GM21619 (cell line): ENCODE data around the gene HOXB3.

Experiments
- ATAC-seq: cut with Tn5 transposase; IDR thresholded peaks from one replicate; pipeline ENCODE4 v1.9.1; 2021; ENCODE audit not compliant: unreplicated experiment

Gene HOXB3

DNA sequence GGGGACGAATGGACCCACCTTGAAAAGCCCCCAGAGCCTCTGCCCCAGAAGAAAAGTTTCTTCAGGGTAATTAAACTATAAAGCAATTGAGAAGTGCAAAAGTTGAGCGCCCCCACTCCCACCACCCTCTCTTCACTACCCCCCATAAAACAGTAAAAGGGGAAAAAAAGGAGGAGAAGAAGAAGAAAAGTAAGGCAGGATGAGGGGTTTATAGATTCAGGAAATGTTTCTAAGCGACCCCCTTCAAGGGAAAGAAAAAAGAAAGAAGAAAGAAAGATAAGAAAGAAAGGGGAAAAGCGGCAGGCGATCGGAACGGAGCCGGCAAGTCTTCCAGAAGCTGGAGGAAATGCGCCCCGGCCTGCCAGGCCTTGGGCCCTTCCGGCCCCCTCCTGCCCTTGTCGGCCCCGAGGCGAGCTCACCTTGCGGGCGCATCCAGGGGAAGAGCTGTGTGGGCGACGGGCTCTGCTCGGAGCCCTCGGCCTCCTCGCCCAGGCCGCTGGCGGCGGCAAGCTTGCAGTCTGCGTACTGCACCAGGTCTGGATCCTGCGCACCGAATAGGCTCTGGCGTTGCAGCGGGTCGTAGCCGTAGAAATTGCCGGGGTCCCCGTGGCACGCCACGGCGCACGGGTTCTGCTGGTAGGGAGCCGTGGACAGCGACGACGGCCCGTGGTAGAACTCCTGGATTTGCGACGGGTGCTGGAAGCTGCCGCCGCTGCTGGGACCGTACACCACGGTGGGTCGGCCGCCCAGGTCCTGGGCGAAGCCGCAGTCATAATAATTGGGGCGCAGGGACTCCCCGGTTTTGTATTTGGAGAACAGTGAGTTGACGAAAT lies 24.0 kb upstream of the HOXB3 start:
- ATAC-seq, result no peak

DNA sequence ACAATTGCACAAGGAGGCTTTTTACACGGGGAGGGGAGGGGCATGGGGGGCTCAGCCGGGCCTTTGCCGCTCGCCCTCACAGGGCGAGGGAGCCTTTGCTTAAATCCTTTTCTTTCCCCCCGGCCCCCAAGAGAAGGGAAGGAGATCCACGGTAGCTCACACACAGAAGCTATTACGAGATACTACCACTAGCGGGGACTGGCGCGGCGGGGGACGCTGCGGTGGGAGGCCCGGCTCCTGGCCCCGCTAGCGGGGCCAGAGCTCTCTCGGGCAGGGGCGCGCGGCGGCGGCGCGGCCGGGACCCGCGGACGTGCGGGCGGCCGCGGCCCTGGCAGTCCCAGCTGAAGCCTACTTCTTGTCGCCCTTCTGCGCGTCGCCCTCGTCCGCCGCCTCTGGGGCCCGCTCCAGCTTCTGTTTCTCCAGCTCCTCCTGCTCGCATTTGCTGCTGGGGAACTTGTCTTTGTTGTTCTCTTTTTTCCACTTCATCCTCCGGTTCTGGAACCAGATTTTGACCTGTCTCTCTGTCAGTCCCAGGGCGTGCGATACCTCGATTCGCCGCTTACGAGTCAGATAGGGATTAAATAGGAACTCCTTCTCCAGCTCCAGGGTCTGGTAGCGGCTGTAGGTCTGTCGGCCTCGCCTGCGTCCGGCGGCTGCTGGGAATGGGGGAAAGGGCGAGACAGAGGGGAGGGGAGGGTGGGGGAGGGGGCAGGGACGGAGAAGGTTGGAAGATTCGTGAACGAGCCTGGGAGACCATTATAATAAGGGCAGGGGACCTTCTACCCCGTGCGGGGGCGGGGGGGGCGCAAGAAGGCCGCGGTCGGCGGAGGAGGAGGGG lies 23.0 kb upstream of the HOXB3 start:
- ATAC-seq, result no peak

DNA sequence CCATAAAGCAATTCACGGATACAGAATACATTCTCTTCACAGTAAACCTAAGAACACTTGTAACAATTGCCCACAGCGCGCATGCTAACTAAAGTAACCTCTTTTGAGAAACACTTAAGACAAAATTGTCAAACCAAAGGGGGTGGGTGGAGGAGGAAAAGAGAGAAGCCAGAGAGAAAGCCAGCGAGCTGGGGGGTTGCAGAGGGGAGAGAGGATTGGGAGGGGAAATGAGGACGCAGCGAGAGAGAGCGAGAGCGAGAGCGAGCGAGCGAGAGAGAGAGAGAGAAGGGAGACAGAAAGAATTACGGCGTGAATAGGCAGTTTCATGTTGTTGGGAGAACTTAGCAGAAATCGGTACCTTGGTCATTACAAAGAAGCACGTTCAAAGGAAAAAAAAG lies 22.4 kb upstream of the HOXB3 start:
- no peak for ATAC-seq

DNA sequence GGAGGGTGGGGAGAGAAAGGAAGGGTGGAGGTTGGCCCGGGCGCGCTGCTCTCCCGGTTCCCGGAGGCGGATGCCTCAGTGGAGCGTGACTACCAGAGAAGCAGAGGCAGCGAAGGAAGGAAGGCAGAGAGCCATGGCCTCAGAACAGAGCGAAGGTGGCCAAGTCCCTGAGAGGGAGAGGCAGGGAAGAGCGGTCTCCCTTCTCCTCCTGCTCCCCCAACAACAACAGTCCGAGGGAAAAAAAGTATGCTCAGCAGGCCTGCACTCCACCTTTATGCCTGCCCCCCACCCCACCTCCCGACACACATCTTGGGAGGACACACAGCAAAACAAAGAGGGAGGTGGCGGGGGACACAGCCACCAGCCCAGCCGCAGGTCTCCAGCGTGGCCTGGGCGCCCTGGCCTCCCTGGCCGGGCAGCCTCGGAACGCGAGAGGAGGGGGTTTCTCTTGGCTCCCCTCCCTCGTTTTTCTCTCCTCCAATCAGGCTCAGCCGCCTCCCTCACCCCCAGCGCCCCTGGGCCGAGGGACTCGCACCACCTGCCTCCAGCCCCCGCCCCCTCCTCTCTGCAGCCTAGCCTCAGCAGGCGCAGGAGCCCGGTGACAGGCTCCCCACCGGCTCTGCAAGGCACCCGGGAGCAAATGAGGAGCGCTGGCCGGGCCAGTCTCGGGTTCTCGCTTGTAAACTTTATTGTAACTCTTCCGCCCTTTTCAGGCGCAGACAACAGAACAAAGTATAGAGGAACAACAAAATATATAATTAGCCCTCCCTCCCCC lies 21.8 kb upstream of the HOXB3 start:
- ATAC-seq, result no peak

DNA sequence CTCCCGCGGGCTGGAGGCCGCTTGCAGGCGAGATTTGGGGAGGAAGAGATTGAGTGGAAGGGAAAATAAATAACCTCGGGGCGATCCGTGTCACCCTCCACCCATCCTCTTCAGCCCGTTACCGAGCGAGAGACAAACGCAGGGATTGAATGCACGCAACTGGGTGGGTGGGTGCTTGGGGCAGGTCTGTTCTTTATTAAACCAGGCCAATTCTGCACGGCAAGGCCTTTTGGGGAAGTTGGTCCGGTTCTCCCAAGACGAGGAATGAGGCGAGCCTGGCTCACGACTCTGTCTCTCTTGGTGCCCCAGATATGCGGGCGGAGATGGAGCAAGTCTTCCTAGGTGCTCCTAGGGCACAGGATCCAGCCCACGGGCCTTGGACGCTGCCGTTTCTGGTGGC lies 21.2 kb upstream of the HOXB3 start:
- no peak for ATAC-seq

DNA sequence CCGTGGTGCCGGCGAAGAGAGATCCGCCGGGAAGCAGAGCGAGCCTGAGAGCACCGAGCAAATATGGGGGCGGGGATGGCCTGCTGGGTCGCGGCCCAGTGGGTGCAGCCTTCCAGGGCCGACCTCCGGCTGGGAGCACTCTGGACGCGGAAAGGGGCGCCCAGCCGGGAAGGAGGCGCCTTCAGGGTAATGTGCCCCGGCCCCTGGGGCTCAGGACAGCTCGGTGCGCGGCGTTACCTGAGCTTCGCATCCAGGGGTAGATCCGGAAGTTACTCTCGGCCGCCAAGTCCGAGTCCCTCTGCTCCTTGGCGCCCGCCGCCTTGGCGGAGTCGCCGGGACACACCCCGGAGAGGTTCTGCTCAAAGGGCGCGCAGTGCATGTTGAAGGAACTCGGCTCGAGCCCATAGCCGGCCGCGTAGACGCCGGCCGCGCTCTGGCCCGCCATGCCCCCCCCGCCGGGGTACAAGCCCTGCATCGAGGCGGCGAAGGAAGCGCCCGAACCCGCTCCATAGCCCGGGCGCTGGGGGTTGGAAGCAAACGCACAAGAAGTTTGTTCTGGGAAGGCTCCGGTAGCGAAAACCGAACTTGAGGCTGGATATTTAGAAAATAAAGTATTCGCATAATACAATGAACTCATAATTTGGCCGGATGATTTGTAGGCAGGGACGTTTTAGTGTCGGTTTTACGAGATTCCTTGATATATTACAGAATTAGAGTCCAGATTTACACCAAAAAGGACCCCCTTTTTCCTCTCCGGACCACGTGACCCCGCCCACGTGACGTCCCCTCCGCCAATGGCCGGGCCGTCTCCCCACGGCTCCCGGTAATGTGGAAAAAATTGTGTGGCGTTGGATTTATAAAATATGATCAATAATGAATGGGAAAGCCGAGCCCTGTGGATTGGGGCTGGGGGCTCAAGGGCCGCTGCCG lies 20.5 kb upstream of the HOXB3 start, which contains the start of gene HOXB7:
Gene HOXB7 (minus strand): TSS at position 736 of the 930 bp plus-strand sequence. CDS start 99 bp downstream, at position 637.
- no peak for ATAC-seq

DNA sequence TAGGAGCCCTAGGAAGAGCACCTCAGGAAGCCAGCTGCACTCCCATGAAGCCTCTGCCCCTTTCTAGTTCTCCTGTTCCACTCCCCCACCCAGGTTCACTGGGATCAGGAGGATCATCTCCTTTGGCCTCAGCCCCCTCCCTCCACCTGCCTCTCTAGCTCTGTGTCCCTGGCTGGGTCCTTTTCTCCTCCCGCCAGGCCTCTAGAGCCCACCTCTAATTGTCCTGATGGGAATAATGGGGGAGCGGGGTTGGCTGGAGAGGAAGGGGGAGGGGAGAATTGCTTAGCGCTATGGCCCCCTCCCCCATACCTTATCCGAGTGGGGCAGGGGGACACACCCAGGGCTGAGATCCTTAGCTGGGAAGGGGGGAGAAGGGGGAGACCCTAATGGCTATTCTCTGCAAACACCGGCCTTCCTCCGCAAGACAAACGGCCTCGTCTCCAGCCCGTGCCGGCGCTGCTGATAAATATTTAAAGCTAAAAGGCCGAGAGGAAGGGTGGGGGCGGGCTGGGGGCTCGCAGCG lies 19.8 kb upstream of the HOXB3 start:
- no peak for ATAC-seq

DNA sequence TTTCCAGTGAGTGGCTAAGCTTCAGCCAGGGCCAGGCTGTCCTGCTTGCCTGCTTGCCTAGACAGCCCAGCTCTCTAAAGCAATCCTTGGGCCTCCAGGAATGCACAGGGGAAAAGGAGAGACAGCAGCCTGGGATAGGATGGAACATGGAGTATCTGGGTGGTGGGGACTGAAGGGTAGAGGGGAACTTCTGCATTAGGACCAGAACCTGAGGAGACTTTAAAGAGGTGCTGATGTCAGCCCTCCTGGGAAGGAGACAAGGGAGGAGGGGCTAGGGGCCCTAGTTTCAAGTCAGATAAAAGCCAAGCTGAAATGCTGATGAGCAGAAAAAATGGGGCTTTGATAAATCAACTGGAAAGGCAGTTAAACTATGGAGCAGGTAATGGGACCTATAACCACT lies 19.0 kb upstream of the HOXB3 start:
- ATAC-seq, result no peak

DNA sequence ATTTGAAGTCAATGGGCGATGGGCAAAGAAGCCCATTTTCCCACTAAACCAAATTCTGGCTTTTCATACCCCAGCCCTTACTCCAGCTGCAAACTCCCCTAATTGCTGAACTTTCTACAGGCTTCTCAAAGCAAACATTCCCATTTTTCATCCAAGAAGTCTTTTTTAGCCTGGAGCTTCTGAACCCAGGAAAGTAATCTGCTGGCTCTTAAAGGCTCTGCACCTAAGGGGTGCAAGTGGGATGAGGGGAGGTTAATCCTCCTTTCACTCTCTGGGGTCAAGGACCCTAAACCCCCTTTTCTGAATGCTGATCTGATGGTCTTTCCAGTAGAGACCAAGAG lies 18.4 kb upstream of the HOXB3 start:
- ATAC-seq, result no peak

DNA sequence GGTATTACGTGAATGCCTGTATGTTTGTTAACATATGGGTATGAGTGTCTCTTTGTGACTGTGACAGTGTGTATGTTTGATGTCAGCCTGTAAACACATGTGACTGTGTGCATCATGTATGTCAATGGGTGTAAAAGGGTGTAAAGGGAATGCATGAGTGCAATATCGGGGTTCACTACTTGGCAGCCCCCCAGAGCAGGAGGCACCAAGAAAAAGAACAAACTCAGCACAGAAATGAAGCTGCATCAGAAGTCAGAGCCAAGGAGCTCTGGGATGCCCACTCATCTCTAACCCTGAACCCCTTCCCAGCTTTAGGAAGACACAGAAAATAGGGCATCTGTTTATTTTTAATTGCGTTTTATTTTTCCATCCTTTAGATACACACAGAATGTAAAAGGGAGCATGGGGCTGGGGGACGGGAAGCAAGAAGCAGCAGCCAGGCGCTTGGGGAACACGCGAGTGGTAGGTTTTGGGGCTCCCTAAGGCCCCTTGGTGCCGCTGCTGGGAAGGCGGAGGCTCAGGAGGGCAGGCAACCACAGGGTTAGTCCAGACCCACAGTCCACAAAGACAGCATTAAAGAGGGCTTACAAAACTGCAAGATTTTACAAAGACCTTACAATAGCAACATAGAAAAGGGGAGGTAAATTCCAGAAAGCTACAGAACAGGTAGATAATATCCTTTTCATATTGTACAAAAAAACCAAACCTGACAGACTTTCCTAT lies 17.0 kb upstream of the HOXB3 start:
- ATAC-seq, result no peak

DNA sequence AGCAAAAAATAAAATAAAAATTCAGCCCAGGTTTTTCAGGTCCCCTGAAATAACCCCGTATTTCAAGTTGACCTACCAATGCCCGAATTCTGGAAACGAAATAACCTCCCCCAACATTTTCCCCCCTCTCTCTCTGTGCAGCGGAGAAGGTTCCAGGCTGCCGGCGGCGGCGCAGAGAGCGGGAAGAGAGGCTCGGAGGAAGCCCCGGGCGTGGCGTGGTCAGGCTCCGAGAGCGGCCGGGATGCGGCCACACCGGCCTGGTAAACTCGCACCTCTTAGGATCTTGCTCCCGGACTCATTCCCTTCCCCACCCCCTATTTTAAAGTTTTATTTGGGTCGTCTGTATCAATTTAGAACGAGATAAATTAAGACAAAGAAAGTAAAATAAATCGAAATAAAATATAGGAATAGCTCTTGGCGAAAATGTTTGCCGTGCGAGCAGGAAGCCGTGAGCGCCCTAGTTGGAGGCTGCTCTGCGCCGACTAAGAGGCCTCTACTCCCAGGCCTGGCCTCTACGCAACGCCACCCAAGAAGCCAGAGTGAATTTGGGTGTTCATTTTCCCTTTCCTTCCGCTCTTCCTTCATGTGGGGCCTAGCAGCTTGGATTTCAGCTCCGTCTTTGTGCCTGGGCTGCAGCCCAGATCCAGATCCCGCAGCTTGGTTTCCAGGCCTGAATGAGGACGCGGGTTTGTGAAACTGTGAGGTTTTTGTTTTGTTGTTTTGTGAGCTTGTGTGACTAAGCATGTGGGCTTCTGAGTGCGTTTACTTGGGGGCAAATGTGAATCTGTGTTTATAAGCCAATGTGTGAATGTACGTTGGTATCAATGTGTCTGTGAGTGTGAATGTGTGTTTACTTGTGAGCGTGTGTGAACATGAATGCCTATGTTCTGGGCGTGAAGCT lies 16.2 kb upstream of the HOXB3 start:
- ATAC-seq, result no peak

DNA sequence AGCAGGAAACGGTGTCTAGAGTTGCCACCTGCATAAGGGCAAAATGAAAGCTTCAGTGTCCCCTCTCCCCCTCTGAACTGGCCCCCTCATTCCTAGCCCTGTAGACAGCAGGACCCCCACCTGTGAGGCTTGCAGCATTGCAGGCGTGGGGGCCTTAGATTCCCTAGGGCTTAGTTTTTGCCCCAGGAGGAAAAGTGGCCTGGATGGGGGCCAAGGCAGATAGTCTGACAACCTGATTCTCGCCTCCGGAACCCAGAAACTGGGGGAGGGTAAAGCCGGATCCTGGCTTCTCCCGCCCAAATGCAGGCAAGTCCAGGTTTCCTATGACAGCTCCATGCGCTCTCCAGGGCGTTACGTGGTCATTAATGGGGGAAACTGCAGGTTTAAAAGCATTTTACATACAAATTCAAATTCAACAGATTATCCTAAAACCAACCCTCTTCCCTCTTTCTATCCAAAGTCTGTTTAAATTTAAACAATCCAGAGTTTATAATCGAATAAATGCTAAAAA lies 15.4 kb upstream of the HOXB3 start:
- ATAC-seq, result no peak

DNA sequence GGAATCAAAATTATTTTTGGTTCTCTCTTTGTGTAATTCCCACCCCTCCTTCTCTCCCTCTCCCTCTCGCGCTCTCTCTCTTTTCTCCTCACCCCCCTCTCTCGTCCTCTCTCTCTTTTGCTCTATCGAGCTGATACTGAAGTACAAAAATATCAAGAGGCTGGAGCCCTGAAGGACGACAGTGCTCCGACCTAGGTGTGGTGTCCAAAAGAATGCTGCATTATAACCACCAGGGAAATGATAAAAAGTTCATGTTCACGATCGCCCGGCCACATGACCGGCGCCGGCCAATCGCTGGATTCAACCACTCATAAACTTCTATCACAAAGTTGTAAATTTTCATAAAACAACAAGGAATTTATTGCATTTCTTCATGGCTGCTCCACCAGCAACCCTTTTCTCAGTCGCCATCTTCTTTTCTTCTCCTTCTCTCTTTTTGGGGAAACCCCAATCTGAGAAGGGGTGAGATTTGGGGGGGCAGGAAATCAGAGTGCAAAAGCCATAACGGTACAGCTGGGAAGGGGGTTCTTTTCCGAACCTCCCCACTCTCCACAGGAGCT lies 14.8 kb upstream of the HOXB3 start, which contains the start of gene HOXB6:
Gene HOXB6 (minus strand): TSS at position 217 of the 560 bp plus-strand sequence. CDS start 6,836 bp downstream, outside the sequence.
- ATAC-seq, result no peak

DNA sequence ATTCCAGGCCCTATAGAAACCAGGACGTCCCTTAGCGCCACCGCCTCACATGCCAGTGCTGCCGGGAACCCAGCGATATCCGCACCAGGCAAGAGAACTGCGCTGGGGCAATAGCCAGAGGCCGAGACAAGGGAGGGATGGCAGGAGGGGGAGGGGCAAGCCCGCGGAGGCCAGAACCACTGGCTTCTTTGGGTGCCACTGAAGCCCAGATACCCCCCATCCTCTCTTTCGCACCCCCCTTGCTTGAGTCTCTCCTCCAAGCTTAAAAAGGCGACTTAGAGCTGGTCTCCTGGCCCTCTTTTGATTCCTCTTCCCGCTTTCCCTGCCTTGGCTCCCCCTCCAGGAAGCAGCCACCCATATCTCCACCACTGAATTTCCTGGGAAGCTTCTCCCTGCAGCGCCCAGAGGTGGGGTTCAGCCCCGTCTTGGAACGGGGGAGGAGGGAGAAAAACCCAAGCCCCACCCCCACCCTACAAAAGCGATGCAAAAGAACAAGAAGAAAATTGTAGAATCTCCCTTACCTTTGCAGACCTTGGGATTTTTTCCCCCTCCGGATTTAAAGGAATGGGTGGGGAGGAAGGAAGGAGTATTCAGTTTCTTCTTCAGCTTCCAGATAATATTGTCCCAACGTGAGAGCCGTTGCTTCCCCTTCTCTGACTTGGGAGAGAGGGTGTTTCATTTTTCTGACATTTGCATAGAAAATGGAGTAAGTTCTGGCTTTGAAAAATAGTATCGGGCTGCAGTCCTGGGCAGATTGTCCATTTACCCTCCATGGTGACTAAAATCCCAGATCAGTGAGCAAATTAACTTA lies 14.1 kb upstream of the HOXB3 start:
- ATAC-seq, result no peak

DNA sequence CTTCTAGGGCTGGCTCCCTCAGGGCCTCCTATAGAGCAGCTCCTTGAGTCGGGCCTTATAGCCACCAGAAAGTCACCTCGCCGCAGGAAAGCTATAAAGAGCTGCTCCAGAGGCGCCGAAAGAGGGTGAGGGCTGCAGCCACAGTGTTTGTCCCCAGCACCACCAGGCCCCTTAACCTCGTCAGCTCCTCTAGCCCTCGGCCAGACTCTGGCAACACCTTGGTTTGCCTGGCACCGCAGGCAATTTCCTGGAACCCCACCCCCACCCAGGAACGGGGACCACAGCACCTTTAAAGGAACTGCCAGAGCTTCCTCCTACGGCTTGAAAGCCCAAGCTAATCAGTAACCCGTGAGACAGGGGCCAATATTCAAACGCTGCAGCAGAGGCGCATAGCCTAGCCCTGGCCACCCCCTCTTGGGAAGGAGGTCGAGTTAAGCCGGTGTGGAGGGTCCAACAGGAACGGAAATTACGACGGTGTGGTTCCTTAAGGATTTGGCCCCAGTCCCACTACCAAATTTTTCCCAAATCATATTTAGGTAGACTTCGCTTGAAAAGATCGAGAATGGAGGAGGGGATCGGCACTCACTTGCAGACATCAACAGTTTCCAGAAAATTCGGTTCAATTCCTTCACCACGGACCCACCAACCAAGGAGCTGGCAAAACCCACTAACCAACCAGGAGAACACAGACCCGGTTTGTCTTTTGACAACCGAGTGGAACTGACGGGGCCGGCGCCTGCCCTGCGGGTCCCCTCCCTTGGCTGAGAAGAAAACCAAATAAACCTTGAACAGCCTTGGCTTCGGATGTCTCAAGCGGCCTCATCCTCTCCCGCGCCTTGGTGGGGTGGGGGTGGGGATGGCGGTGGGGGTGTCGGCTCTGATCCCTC lies 11.7 kb upstream of the HOXB3 start:
- no peak for ATAC-seq

DNA sequence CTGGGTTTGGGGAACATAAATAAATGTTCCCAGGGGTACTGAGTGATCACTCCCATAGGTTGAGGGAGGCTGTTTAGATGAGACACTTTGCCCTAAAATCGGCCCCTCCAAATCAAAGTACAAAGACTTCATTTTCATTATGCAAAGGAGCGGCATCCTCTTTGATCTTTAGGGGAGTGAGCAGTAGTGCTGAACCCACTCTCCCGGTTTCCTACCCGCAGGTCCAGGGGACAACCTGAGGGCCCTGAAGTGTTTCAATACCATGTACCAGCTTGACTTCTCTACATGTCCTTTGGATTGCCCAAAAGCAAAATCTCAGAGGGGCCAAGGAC lies 11.1 kb upstream of the HOXB3 start:
- no peak for ATAC-seq
